ENCODE results near the gene REXO5. TPM values are rescaled to one million over a fixed set of nuclear protein-coding genes. Genes with fewer than 3 reads are reported as not detected.
"Not testable (repeated sequence)": the region's sequence is repeated elsewhere in the genome, so short reads cannot be mapped to it uniquely, and the experiment has no call there.

REXO5 gene
- total RNA-seq, 2 donors from 2014 or later, result 12.1 to 67.1 TPM

DNA sequence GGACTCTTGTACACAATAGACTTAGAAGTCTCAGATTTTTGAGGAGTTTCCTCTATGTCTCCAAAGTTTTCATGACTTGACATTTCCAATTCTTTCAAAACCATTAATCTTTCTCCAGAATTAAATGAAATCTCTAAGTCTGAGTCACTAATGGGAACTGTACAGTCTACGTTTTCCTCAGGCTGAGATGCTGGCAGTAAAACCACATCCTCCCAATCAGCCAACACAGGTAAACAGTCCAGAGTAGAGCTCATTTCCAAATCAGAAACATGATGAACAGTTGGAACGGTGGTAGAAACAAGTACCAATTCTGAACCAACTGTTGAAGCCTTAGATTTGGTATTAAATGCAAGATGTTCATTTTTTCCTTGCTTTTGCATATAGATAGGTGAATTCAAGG is 8.0 kb upstream of the REXO5 start:
- Histone ChIP-seq H3K9me3 (no peaks in the 10 kb centered on the region), H3K27ac (no peak overlapping the region), H3K4me1 (replicated peaks) (no peaks in the 10 kb centered on the region), H3K36me3 (no peaks in the 10 kb centered on the region), H3K4me3 (no peak overlapping the region), H3K27me3 (replicated peaks; ENCODE audit: insufficient read depth) (no peaks in the 10 kb centered on the region)
- 84% methylated on average over 2 of the region's 2 CpGs for WGBS
- DNase-seq (ENCODE audit: low spot score), result no peak
- intact Hi-C loops (cut with DNase I), result no loop called here
- TF ChIP-seq POLR2A (IDR thresholded peaks at IDR 0.05) (no peak), POLR2AphosphoS5 (IDR thresholded peaks at IDR 0.05) (no peak)
- TF ChIP-seq, protein P1, sequence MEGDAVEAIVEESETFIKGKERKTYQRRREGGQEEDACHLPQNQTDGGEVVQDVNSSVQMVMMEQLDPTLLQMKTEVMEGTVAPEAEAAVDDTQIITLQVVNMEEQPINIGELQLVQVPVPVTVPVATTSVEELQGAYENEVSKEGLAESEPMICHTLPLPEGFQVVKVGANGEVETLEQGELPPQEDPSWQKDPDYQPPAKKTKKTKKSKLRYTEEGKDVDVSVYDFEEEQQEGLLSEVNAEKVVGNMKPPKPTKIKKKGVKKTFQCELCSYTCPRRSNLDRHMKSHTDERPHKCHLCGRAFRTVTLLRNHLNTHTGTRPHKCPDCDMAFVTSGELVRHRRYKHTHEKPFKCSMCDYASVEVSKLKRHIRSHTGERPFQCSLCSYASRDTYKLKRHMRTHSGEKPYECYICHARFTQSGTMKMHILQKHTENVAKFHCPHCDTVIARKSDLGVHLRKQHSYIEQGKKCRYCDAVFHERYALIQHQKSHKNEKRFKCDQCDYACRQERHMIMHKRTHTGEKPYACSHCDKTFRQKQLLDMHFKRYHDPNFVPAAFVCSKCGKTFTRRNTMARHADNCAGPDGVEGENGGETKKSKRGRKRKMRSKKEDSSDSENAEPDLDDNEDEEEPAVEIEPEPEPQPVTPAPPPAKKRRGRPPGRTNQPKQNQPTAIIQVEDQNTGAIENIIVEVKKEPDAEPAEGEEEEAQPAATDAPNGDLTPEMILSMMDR (IDR thresholded peaks at IDR 0.05), result no peak

GRCh38 chr16:20799599-20799998 is 6.7 kb upstream of the REXO5 start:
- Histone ChIP-seq H3K27me3 (replicated peaks; ENCODE audit: insufficient read depth) (no peaks in the 10 kb centered on the region), H3K9me3 (no peaks in the 10 kb centered on the region), H3K36me3 (no peaks in the 10 kb centered on the region), H3K4me1 (replicated peaks) (no peaks in the 10 kb centered on the region), H3K4me3 (no peak overlapping the region), H3K27ac (no peak overlapping the region)
- WGBS, result 47% methylated on average over 2 of the region's 2 CpGs
- no peak for DNase-seq (ENCODE audit: low spot score)
- TF ChIP-seq POLR2A (IDR thresholded peaks at IDR 0.05), result no peak
- TF ChIP-seq, protein P1 (IDR thresholded peaks at IDR 0.05), result peak; percentile 25 to 63 (median 51)
- intact Hi-C loops (cut with DNase I), result no loop called here

DNA sequence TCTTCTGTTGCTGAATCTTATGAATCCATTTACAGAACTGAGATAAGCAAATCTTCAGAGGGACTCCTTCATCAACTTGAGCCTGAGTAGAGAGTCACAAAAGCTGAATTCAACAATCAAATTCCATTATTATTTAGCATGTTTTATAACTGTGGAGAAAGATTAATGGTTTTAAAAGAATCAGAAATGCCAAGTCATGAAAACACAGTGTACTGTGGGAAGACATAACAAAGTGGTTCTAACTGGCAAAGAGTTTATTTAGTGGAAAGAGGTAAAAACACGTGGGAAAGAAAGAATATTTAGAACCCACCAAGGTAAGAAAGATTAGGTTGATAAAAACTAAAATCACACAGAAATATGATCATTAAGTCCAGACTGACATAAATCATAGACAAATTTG is 5.0 kb upstream of the REXO5 start:
- Histone ChIP-seq H3K27me3 (replicated peaks; ENCODE audit: insufficient read depth) (no peaks in the 10 kb centered on the region), H3K4me1 (replicated peaks) (peaks cover 9% of the 10 kb centered on the region), H3K27ac (no peak overlapping the region), H3K36me3 (no peaks in the 10 kb centered on the region), H3K9me3 (no peaks in the 10 kb centered on the region), H3K4me3 (no peak overlapping the region)
- intact Hi-C loops (cut with DNase I), result loop anchor here (10.0 kb wide), 2 partner anchors 114 to 284 kb away; no protein-coding TSS in a partner anchor
- TF ChIP-seq, protein P1 (IDR thresholded peaks at IDR 0.05), result no peak
- no peak for TF ChIP-seq POLR2A (IDR thresholded peaks at IDR 0.05)
- no peak for DNase-seq (ENCODE audit: low spot score)
- WGBS, result 24% methylated on average over 1 of the region's 1 CpG

- Histone ChIP-seq H3K4me3 (no peak overlapping the region), H3K27ac (no peak overlapping the region), H3K4me1 (replicated peaks) (peaks cover 9% of the 10 kb centered on the region), H3K36me3 (no peaks in the 10 kb centered on the region), H3K9me3 (no peaks in the 10 kb centered on the region), H3K27me3 (replicated peaks; ENCODE audit: insufficient read depth) (no peaks in the 10 kb centered on the region)
- TF ChIP-seq, protein P1 (IDR thresholded peaks at IDR 0.05), result no peak
- TF ChIP-seq POLR2AphosphoS5 (IDR thresholded peaks at IDR 0.05), result no peak
- no peak for TF ChIP-seq POLR2A (IDR thresholded peaks at IDR 0.05)
- DNase-seq (ENCODE audit: low spot score), result no peak
- intact Hi-C loops (cut with DNase I), result loop anchor here (10.0 kb wide), 2 partner anchors 112 to 282 kb away; no protein-coding TSS in a partner anchor
- 70% methylated on average over 2 of the region's 2 CpGs for WGBS
These were observed 3.2 kb upstream of the REXO5 start for GRCh38 chr16:20803192-20803560.

DNA sequence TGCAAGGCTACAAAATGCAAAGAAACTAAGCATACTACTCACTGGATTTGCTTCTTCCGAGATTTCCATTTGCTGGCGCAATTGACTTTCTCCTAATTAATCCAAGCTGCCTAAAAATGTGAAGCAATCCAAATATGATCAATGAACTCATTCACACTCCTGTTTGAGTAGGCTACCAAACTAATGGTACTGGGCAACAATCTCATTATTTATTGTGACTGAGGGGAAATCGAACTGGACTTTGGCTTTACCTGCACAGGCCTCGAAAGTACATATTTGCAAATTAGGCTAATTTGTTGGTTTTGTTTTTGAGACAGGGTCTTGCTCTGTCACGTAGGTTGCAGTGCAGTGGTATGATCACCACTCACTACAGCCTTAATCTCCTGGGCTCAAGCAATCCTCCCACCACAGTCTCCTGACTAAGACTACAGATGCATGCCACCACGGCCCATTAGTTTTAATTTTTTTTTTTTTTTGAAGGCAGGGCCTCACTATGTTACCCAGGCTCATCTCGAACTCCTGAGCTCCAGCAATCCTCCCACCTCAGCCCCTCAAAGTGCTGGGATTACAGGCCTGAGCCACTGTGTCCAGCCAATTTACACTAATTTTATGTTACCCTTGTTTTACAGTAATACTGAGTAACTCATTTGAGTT is 2.6 kb upstream of the REXO5 start:
- peaks cover 9% of the 10 kb centered on the region for H3K4me1 ChIP-seq (replicated peaks)
- no peaks in the 10 kb centered on the region for H3K36me3 ChIP-seq
- no peaks in the 10 kb centered on the region for H3K9me3 ChIP-seq
- DNase-seq (ENCODE audit: low spot score), result no peak
- TF ChIP-seq, protein P1 (IDR thresholded peaks at IDR 0.05), result no peak
- TF ChIP-seq POLR2A (IDR thresholded peaks at IDR 0.05) (no peak), POLR2AphosphoS5 (IDR thresholded peaks at IDR 0.05) (no peak)
- 89% methylated on average over 7 of the region's 7 CpGs for WGBS
- no peaks in the 10 kb centered on the region for H3K27me3 ChIP-seq (replicated peaks; ENCODE audit: insufficient read depth)
- intact Hi-C loops (cut with DNase I), result loop anchor here (10.0 kb wide), 2 partner anchors 111 to 281 kb away; no protein-coding TSS in a partner anchor
- no peak overlapping the region for H3K4me3 ChIP-seq
- H3K27ac ChIP-seq, result no peak overlapping the region

- H3K4me1 ChIP-seq (replicated peaks); H3K27me3 ChIP-seq (replicated peaks; ENCODE audit: insufficient read depth); H3K36me3 ChIP-seq; H3K9me3 ChIP-seq: not testable (repeated sequence)
- H3K27ac ChIP-seq, result peak overlapping the region; percentile 95 to 96
- peak overlapping the region; percentile 63 to 69 for H3K4me3 ChIP-seq
- DNase-seq (ENCODE audit: low spot score), result peak; percentile 18
- intact Hi-C loops (cut with DNase I), result loop anchor here (5.0 to 10.0 kb wide), 3 partner anchors 47 to 279 kb away; no protein-coding TSS in a partner anchor
- WGBS, result 6% methylated on average over 12 of the region's 12 CpGs
These were observed 601 bp upstream of the REXO5 start for GRCh38 chr16:20805684-20806167.
